Measurements from ENCODE around the gene LRRC4C. TPM values are rescaled to one million over a fixed set of nuclear protein-coding genes. Genes with fewer than 3 reads are reported as not detected.

The LRRC4C gene
- total and polyA plus RNA-seq, 2 donors (not counting 1 experiment from before 2014, with no cell fraction given): under 0.01 to 0.02 TPM

- TF ChIP-seq CTCF (conservative IDR thresholded peaks at IDR 0.05 in 1 of 2, IDR thresholded peaks at IDR 0.05 in 1 of 2; ENCODE audit: low read depth in 1 of 2, low read length in 2 of 2) (no peak), EZH2 (IDR thresholded peaks at IDR 0.05; ENCODE audit: low read length, missing control alignments) (no peak)
- DNase-seq (ENCODE audit: low read depth in 2 of 2): peak in 1 of 2 donors; percentile 83
- H3K36me3 ChIP-seq (ENCODE audit: control insufficient read depth, insufficient read depth, low read length): no peaks in the 10 kb centered on the region
Observed at GRCh38 chr11:41306431-41306830, 153.0 kb downstream of the LRRC4C start.

GRCh38 chr11:41301023-41301422 lies 158.4 kb downstream of the LRRC4C start:
- Histone ChIP-seq H3K79me2 (ENCODE audit: control insufficient read depth, insufficient read depth, low read length) (no peaks in the 10 kb centered on the region), H3K36me3 (ENCODE audit: control insufficient read depth, insufficient read depth, low read length) (no peaks in the 10 kb centered on the region), H3K4me3 (replicated peaks in 1 of 4; ENCODE audit: control extremely low read depth in 1 of 4, insufficient read depth in 1 of 4, low read depth in 3 of 4, low read length in 4 of 4) (no peak overlapping the region), H3K4me2 (ENCODE audit: extremely low read depth, insufficient read depth, low read length) (no peak overlapping the region), H4K20me1 (ENCODE audit: control insufficient read depth, extremely low read depth, insufficient read depth, low read length) (no peaks in the 10 kb centered on the region), H3K9ac (ENCODE audit: insufficient read depth, low read length) (no peak overlapping the region), H3K27me3 (ENCODE audit: control insufficient read depth, insufficient read depth, low read length) (no peaks in the 10 kb centered on the region), H3K27ac (ENCODE audit: insufficient read depth, low read length) (no peak overlapping the region), H2AFZ (ENCODE audit: low read length) (no peak overlapping the region), H3K9me3 (ENCODE audit: control insufficient read depth, insufficient read depth, low read depth, low read length) (no peaks in the 10 kb centered on the region), H3K4me1 (ENCODE audit: control insufficient read depth, extremely low read depth, insufficient read depth, low read length) (no peaks in the 10 kb centered on the region)
- peak in 1 of 2 donors; percentile 81 for DNase-seq (ENCODE audit: low read depth in 2 of 2)
- no peak for TF ChIP-seq EZH2 (IDR thresholded peaks at IDR 0.05; ENCODE audit: low read length, missing control alignments)
- no peak for TF ChIP-seq CTCF (conservative IDR thresholded peaks at IDR 0.05 in 1 of 2, IDR thresholded peaks at IDR 0.05 in 1 of 2; ENCODE audit: low read depth in 1 of 2, low read length in 2 of 2)

More at GRCh38 chr11:41306431-41306830, 153.0 kb downstream of the LRRC4C start:
- H3K4me2 ChIP-seq (ENCODE audit: extremely low read depth, insufficient read depth, low read length): no peak overlapping the region
- no peaks in the 10 kb centered on the region for H3K27me3 ChIP-seq (ENCODE audit: control insufficient read depth, insufficient read depth, low read length)
- no peak overlapping the region for H2AFZ ChIP-seq (ENCODE audit: low read length)
- no peak overlapping the region for H3K9ac ChIP-seq (ENCODE audit: insufficient read depth, low read length)
- no peaks in the 10 kb centered on the region for H4K20me1 ChIP-seq (ENCODE audit: control insufficient read depth, extremely low read depth, insufficient read depth, low read length)
- H3K27ac ChIP-seq (ENCODE audit: insufficient read depth, low read length): no peak overlapping the region
- no peaks in the 10 kb centered on the region for H3K9me3 ChIP-seq (ENCODE audit: control insufficient read depth, insufficient read depth, low read depth, low read length)
- no peaks in the 10 kb centered on the region for H3K4me1 ChIP-seq (ENCODE audit: control insufficient read depth, extremely low read depth, insufficient read depth, low read length)
- no peak overlapping the region for H3K4me3 ChIP-seq (replicated peaks in 1 of 4; ENCODE audit: control extremely low read depth in 1 of 4, insufficient read depth in 1 of 4, low read depth in 3 of 4, low read length in 4 of 4)
- H3K79me2 ChIP-seq (ENCODE audit: control insufficient read depth, insufficient read depth, low read length): no peaks in the 10 kb centered on the region

GRCh38 chr11:41289408-41289807 lies 170.0 kb downstream of the LRRC4C start:
- Histone ChIP-seq H3K27ac (ENCODE audit: insufficient read depth, low read length) (no peak overlapping the region), H3K4me1 (ENCODE audit: control insufficient read depth, extremely low read depth, insufficient read depth, low read length) (no peaks in the 10 kb centered on the region), H3K27me3 (ENCODE audit: control insufficient read depth, insufficient read depth, low read length) (no peaks in the 10 kb centered on the region), H3K36me3 (ENCODE audit: control insufficient read depth, insufficient read depth, low read length) (no peaks in the 10 kb centered on the region), H2AFZ (ENCODE audit: low read length) (no peak overlapping the region), H4K20me1 (ENCODE audit: control insufficient read depth, extremely low read depth, insufficient read depth, low read length) (no peaks in the 10 kb centered on the region), H3K79me2 (ENCODE audit: control insufficient read depth, insufficient read depth, low read length) (no peaks in the 10 kb centered on the region), H3K4me3 (replicated peaks in 1 of 4; ENCODE audit: control extremely low read depth in 1 of 4, insufficient read depth in 1 of 4, low read depth in 3 of 4, low read length in 4 of 4) (no peak overlapping the region), H3K9ac (ENCODE audit: insufficient read depth, low read length) (no peak overlapping the region), H3K4me2 (ENCODE audit: extremely low read depth, insufficient read depth, low read length) (no peak overlapping the region), H3K9me3 (ENCODE audit: control insufficient read depth, insufficient read depth, low read depth, low read length) (no peaks in the 10 kb centered on the region)
- no peak for TF ChIP-seq CTCF (conservative IDR thresholded peaks at IDR 0.05 in 1 of 2, IDR thresholded peaks at IDR 0.05 in 1 of 2; ENCODE audit: low read depth in 1 of 2, low read length in 2 of 2)
- TF ChIP-seq EZH2 (IDR thresholded peaks at IDR 0.05; ENCODE audit: low read length, missing control alignments): no peak
- DNase-seq (ENCODE audit: low read depth in 2 of 2): no peak

All from fibroblast of lung (primary cell).